Measurements from ENCODE around the gene ACOX1.

DNA sequence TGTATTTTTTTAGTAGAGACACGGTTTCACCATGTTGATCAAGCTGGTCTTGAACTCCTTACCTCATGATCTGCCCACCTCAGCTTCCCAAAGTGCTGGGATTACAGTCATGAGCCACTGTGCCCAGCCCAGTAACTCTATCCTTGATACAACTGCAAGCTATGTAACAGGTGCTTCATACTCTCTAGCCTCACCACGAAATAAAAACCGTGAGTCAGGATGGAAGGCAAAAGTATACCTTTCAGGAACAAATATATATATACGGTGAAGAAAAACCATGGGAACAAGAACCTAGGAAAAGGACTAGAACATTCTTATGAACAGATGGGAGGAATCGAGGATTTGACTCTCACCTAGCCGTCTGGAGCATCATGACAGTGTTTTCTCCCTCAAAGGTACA lies 28.5 kb downstream of the ACOX1 start:
- TF ChIP-seq CTCF (IDR thresholded peaks at IDR 0.05) = no peak
- TF ChIP-seq POLR2A (IDR thresholded peaks at IDR 0.05) = no peak
